HepG2 (cell line): ENCODE data around the gene YBX2. TPM values are rescaled to one million over a fixed set of nuclear protein-coding genes. Genes with fewer than 3 reads are reported as not detected.
A peak's percentile ranks its signal among the peaks of the same experiment; 100 is the strongest.

Experiments used
- HDAC2 ChIP-seq: sonication (generic); formaldehyde crosslinking; IDR thresholded peaks from 2 replicates; pipeline ENCODE4 v1.4.0; 2020; ENCODE audit warnings: missing genetic modification reagents
- HNF4A ChIP-seq: sonication (generic); formaldehyde crosslinking; IDR thresholded peaks from 2 replicates; pipeline ENCODE4 v1.4.0; 2020; ENCODE audit warnings: missing genetic modification reagents
- HNRNPH1 ChIP-seq: fragments of 200-400 bp; formaldehyde crosslinking; optimal IDR thresholded peaks from 2 replicates; pipeline ENCODE3; 2017; ENCODE audit warnings: mild to moderate bottlenecking, low read depth, low read length
- MED1 ChIP-seq: sonication (generic); formaldehyde crosslinking; IDR thresholded peaks from 2 replicates; pipeline ENCODE4 v1.4.0; 2020; ENCODE audit warnings: missing genetic modification reagents
- MEF2D ChIP-seq: sonication (generic); formaldehyde crosslinking; IDR thresholded peaks from 2 replicates; pipeline ENCODE4 v1.5.1; 2020; ENCODE audit warnings: mild to moderate bottlenecking, missing genetic modification reagents
- MTF1 ChIP-seq: sonication (generic); formaldehyde crosslinking; IDR thresholded peaks from 2 replicates; pipeline ENCODE4 v1.5.0; 2020; ENCODE audit warnings: missing genetic modification reagents
- NFKB2 ChIP-seq: sonication (generic); formaldehyde crosslinking; IDR thresholded peaks from 2 replicates; pipeline ENCODE4 v1.4.0; 2020; ENCODE audit warnings: missing genetic modification reagents, borderline replicate concordance
- PRPF4 ChIP-seq: fragments of 200-400 bp; formaldehyde crosslinking; IDR thresholded peaks from 2 replicates; pipeline ENCODE4 v1.6.1; 2016; ENCODE audit warnings: low read length, low read depth; ENCODE audit not compliant: poor library complexity, severe bottlenecking
- RBM39 ChIP-seq: fragments of 200-400 bp; formaldehyde crosslinking; IDR thresholded peaks from one replicate; pipeline ENCODE4 v1.6.1; 2018; ENCODE audit warnings: antibody characterized with exemption, mild to moderate bottlenecking, low read depth, low read length; ENCODE audit not compliant: poor library complexity, severe bottlenecking
- SAFB2 ChIP-seq: sonication (generic); formaldehyde crosslinking; IDR thresholded peaks from 2 replicates; pipeline ENCODE4 v1.5.1; 2020; ENCODE audit warnings: missing genetic modification reagents, low read depth, mild to moderate bottlenecking, borderline replicate concordance
- SIN3A ChIP-seq: IDR thresholded peaks from 2 replicates; pipeline ENCODE4 v1.6.1; 2011; ENCODE audit warnings: low read depth, mild to moderate bottlenecking, control low read depth, low read length, borderline replicate concordance
- SMARCC2 ChIP-seq: fragments of 450-650 bp; IDR thresholded peaks from 2 replicates; pipeline ENCODE4 v1.6.1; 2017; ENCODE audit warnings: antibody characterized with exemption, mild to moderate bottlenecking
- ZBTB3 ChIP-seq: sonication (generic); formaldehyde crosslinking; IDR thresholded peaks from 2 replicates; pipeline ENCODE4 v1.4.0; 2020; ENCODE audit warnings: low read depth, mild to moderate bottlenecking, moderate library complexity, missing genetic modification reagents, borderline replicate concordance
- ZC3H13 ChIP-seq: sonication (generic); formaldehyde crosslinking; IDR thresholded peaks from 2 replicates; pipeline ENCODE4 v1.8.1; 2023; ENCODE audit warnings: mild to moderate bottlenecking, missing genetic modification reagents, moderate library complexity
- ZFY ChIP-seq: sonication (generic); formaldehyde crosslinking; IDR thresholded peaks from 2 replicates; pipeline ENCODE4 v1.4.0; 2020; ENCODE audit warnings: missing genetic modification reagents
- ZNF143 ChIP-seq: sonication (generic); formaldehyde crosslinking; IDR thresholded peaks from 2 replicates; pipeline ENCODE4 v1.4.0; 2020; ENCODE audit warnings: missing genetic modification reagents
- ZNF160 ChIP-seq: sonication (generic); formaldehyde crosslinking; IDR thresholded peaks from 2 replicates; pipeline ENCODE4 v1.8.0; 2022; ENCODE audit warnings: mild to moderate bottlenecking, inconsistent platforms, missing genetic modification reagents
- ZNF564 ChIP-seq: sonication (generic); formaldehyde crosslinking; IDR thresholded peaks from 2 replicates; pipeline ENCODE4 v1.8.1; 2023; ENCODE audit warnings: mild to moderate bottlenecking, missing genetic modification reagents
- ZNF577 ChIP-seq: sonication (generic); formaldehyde crosslinking; IDR thresholded peaks from 2 replicates; pipeline ENCODE4 v1.4.0; 2020; ENCODE audit warnings: mild to moderate bottlenecking, low read depth, missing genetic modification reagents, borderline replicate concordance
- ZNF674 ChIP-seq: sonication (generic); formaldehyde crosslinking; IDR thresholded peaks from 2 replicates; pipeline ENCODE4 v1.5.0; 2020; ENCODE audit warnings: low read depth, mild to moderate bottlenecking, missing genetic modification reagents
- ZNF746 ChIP-seq: sonication (generic); formaldehyde crosslinking; IDR thresholded peaks from 2 replicates; pipeline ENCODE4 v1.8.0; 2022; ENCODE audit warnings: mild to moderate bottlenecking, missing genetic modification reagents
- polyA plus RNA-seq, 8 experiments: library from polyadenylated mRNA; depleted of rRNA in 3 of 8; stranded (reverse) in 7 of 8; unstranded in 1 of 8; fragments of >200 nt; fragmentation: Illumina TruSeq in 4 of 8; extraction: Trizol in 4 of 8; gene quantifications; 2 replicates each; pipeline versions ENCODE4 v1.2.1 to v1.2.3, GENCODE V29; 2011 to 2016; ENCODE audit warnings: low read depth in 4 of 8, missing spikeins in 1 of 8, mixed read lengths in 1 of 8; ENCODE audit not compliant: insufficient read depth in 1 of 8
- total RNA-seq, 5 experiments: library from RNA; depleted of rRNA; stranded (reverse); fragments of >200 nt; fragmentation: Illumina TruSeq; extraction: Trizol; gene quantifications; 2 replicates each; pipeline ENCODE4 v1.2.3, GENCODE V29; 2016; ENCODE audit warnings: low read depth in 1 of 5
- TF ChIP-seq, protein P1 (sequence below): sonication (generic); formaldehyde crosslinking; IDR thresholded peaks from 2 replicates; pipeline ENCODE4; 2020; ENCODE audit warnings: missing genetic modification reagents, mild to moderate bottlenecking, borderline replicate concordance
- TF ChIP-seq, protein P2 (sequence below): sonication (generic); formaldehyde crosslinking; IDR thresholded peaks from 2 replicates; pipeline ENCODE4 v1.8.1; 2023; ENCODE audit warnings: mild to moderate bottlenecking, missing genetic modification reagents

The YBX2 gene
- total and polyA plus RNA-seq, 2 of the 13 experiments (the other 11 are each of a cell fraction or from before 2014, with no cell fraction given): 0.12 to 0.22 TPM

DNA sequence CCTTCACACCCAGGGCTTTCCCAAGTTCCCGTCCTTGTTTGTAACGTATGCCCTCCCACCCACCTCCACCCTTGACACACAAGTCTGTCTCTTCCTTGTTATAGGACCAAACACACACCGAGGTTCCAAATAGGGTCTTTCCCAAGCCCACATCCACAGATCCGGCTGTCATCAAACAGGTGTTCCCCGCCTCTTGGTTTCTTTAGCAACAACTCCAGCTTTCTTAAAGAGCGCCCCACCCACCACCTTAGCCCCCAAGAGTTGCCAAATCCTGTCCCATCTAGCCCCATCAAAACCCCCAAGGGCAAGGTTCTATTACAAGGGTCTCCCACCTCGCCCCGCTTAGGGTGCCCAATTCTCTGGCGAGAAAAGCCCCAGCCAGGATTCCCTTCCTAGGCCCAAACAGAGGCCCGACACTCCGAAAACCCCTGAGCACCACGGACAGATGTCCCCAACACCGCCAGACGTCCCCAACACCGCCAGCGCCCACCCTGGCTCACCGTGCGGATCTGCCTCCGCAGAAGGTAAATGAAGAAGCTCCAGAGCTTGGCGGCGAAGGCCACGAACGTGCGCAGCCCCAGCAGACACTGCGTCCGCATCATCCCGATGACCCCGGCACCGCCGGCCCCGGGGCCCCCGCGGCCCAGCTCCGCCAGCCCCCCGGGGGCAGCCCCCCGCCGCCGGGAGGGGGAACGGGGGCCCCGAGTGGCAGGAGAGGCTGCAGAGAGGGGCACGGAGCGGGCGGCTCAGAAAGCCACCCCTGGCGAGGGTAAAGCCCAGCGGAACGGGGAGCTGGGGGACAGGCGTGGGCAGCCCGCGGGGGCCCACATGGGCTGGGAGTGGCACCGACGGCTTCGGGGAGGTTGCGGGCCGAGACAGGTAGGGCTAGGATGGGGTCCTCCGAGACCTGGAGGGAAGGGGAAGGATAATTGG lies 43.5 kb downstream of the YBX2 start (continued):
- TF ChIP-seq, protein P1, sequence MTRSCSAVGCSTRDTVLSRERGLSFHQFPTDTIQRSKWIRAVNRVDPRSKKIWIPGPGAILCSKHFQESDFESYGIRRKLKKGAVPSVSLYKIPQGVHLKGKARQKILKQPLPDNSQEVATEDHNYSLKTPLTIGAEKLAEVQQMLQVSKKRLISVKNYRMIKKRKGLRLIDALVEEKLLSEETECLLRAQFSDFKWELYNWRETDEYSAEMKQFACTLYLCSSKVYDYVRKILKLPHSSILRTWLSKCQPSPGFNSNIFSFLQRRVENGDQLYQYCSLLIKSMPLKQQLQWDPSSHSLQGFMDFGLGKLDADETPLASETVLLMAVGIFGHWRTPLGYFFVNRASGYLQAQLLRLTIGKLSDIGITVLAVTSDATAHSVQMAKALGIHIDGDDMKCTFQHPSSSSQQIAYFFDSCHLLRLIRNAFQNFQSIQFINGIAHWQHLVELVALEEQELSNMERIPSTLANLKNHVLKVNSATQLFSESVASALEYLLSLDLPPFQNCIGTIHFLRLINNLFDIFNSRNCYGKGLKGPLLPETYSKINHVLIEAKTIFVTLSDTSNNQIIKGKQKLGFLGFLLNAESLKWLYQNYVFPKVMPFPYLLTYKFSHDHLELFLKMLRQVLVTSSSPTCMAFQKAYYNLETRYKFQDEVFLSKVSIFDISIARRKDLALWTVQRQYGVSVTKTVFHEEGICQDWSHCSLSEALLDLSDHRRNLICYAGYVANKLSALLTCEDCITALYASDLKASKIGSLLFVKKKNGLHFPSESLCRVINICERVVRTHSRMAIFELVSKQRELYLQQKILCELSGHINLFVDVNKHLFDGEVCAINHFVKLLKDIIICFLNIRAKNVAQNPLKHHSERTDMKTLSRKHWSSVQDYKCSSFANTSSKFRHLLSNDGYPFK (CRISPR knock-in tag): no peak
- TF ChIP-seq SMARCC2 (no peak), MED1 (CRISPR knock-in tag) (0 out of 2 replicates have a peak, but pooled peaks have one; percentile 8), MEF2D (CRISPR knock-in tag) (no peak), ZC3H13 (0 out of 2 replicates have a peak, but pooled peaks have one; percentile 51), MTF1 (CRISPR knock-in tag) (no peak), PRPF4 (peak; percentile 47), HNRNPH1 (no peak), HDAC2 (CRISPR knock-in tag) (no peak), ZNF746 (CRISPR knock-in tag) (no peak), HNF4A (CRISPR knock-in tag) (no peak), RBM39 (no peak), ZNF143 (no peak), ZNF674 (CRISPR knock-in tag) (no peak), SAFB2 (CRISPR knock-in tag) (no peak), ZNF160 (CRISPR knock-in tag) (peak; percentile 7; the same call in 1 of the 2 replicates), SIN3A (peak; percentile 41; the same call in 1 of the 2 replicates), ZBTB3 (CRISPR knock-in tag) (no peak), ZNF577 (no peak), NFKB2 (CRISPR knock-in tag) (no peak), ZFY (CRISPR knock-in tag) (0 out of 2 replicates have a peak, but pooled peaks have one; percentile 12), ZNF564 (CRISPR knock-in tag) (0 out of 2 replicates have a peak, but pooled peaks have one; percentile 16)
- TF ChIP-seq, protein P2, sequence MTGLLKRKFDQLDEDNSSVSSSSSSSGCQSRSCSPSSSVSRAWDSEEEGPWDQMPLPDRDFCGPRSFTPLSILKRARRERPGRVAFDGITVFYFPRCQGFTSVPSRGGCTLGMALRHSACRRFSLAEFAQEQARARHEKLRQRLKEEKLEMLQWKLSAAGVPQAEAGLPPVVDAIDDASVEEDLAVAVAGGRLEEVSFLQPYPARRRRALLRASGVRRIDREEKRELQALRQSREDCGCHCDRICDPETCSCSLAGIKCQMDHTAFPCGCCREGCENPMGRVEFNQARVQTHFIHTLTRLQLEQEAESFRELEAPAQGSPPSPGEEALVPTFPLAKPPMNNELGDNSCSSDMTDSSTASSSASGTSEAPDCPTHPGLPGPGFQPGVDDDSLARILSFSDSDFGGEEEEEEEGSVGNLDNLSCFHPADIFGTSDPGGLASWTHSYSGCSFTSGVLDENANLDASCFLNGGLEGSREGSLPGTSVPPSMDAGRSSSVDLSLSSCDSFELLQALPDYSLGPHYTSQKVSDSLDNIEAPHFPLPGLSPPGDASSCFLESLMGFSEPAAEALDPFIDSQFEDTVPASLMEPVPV: 0 out of 2 replicates have a peak, but pooled peaks have one; percentile 12
